Esophagus muscularis mucosa (tissue), 4 donors: ENCODE data around the gene PLXNA4. TPM values are rescaled to one million over a fixed set of nuclear protein-coding genes. Genes with fewer than 3 reads are reported as not detected.

Experiments used
- DNase-seq: peaks from one replicate; pipeline ENCODE4 v3.0.0-alpha.2; 2017; ENCODE audit errors: extremely low spot score
- H3K27ac ChIP-seq, 4 donors: fragments of 200-600 bp; sonication (generic); replicated peaks in 1 of 4; 1 replicate in 3 of 4; 2 replicates in 1 of 4; pipeline ENCODE4 v1.5.1; 2016 to 2019; ENCODE audit warnings: mild to moderate bottlenecking in 1 of 4
- H3K27me3 ChIP-seq, 4 donors: fragments of 200-600 bp; sonication (generic); one replicate each; pipeline versions ENCODE4 v1.5.1 to v1.6.0; 2016 to 2019
- H3K36me3 ChIP-seq, 4 donors: fragments of 200-600 bp; sonication (generic); one replicate each; pipeline ENCODE4 v1.5.1; 2016 to 2019
- H3K4me1 ChIP-seq, 4 donors: fragments of 200-600 bp; sonication (generic); one replicate each; pipeline ENCODE4 v1.5.1; 2016 to 2019
- H3K4me3 ChIP-seq, 4 donors: fragments of 200-600 bp; sonication (generic); 1 replicate in 2 of 4; 2 replicates in 2 of 4; pipeline ENCODE4 v1.5.1; 2016 to 2019; ENCODE audit warnings: mild to moderate bottlenecking in 4 of 4, moderate library complexity in 1 of 4
- H3K9me3 ChIP-seq, 4 donors: fragments of 200-600 bp; sonication (generic); 1 replicate in 3 of 4; 2 replicates in 1 of 4; pipeline ENCODE4 v1.5.1; 2016 to 2019
- CTCF ChIP-seq, 3 experiments: fragments of 200-600 bp in 2 of 3; fragments of 450-650 bp in 1 of 3; sonication (generic) in 2 of 3; IDR thresholded peaks; one replicate each; pipeline ENCODE4 v1.5.1; 2017 to 2019; ENCODE audit warnings: antibody characterized with exemption in 3 of 3, mild to moderate bottlenecking in 2 of 3, moderate library complexity in 1 of 3
- EP300 ChIP-seq: sonication (generic); formaldehyde crosslinking; IDR thresholded peaks from one replicate; pipeline ENCODE4 v1.6.1; 2017; ENCODE audit warnings: antibody characterized with exemption
- POLR2A ChIP-seq: fragments of 450-650 bp; IDR thresholded peaks from one replicate; pipeline ENCODE4 v1.6.1; 2017; ENCODE audit warnings: antibody characterized with exemption, moderate library complexity, mild to moderate bottlenecking, low read depth
- POLR2AphosphoS5 ChIP-seq, 2 donors: sonication (generic); formaldehyde crosslinking; IDR thresholded peaks; one replicate each; pipeline ENCODE4 v1.6.1; 2017; ENCODE audit warnings: antibody characterized with exemption in 2 of 2
- WGBS: methylation state at CpG from one replicate; pipeline ENCODE4 v1.1.5; 2018; 5-methylcytosine and 5-hydroxymethylcytosine counted together
- intact Hi-C: fragments of 100-400 bp; cut with DNase I; formaldehyde crosslinking; loops from one replicate; pipeline ENCODE4 v1.15.1; 2023
- total RNA-seq, 4 donors: library from RNA; depleted of rRNA; stranded (reverse); fragments of >200 nt; gene quantifications; one replicate each; pipeline versions ENCODE4 v1.1.0 to v1.2.1, GENCODE V29; 2016

The PLXNA4 gene
- total RNA-seq, 4 donors from 2014 or later, result 5.0 to 9.5 (median 6.6) TPM

DNA sequence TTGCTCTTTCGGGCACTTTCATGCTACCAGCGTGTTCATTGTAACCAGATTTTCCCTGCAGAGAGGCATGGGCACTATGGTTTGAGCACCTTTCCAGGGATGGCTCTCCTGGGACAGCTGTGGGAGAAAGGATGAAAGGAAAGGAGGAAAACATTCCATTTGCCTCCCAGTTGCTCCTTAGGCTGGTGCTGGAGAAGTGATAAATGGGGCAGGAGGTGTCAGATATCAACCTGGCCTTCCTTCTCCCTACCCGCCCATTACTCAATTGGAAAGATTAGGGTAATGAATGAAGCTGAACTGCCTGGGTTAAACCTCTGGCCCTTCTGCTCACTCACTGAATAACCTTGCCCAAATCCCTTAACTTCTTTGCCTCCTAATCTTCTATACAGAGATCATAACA lies 228.4 kb downstream of the PLXNA4 start:
- no peak overlapping the region for H3K27ac ChIP-seq
- DNase-seq, result no peak
- H3K27me3 ChIP-seq, result peaks cover 0 to 4% (median 0%) of the 10 kb centered on the region in 4 donors
- TF ChIP-seq POLR2AphosphoS5 (IDR thresholded peaks at IDR 0.05), result no peak
- TF ChIP-seq EP300, result no peak
- no peak for TF ChIP-seq CTCF (IDR thresholded peaks at IDR 0.05)
- TF ChIP-seq POLR2A, result no peak
- H3K9me3 ChIP-seq, result no peaks in the 10 kb centered on the region
- H3K4me3 ChIP-seq, result no peak overlapping the region
- peaks cover 7 to 15% (median 11%) of the 10 kb centered on the region in 4 donors for H3K4me1 ChIP-seq
- 89% methylated on average over 3 of the region's 3 CpGs for WGBS
- intact Hi-C loops, result no loop called here
- no peaks in the 10 kb centered on the region for H3K36me3 ChIP-seq

DNA sequence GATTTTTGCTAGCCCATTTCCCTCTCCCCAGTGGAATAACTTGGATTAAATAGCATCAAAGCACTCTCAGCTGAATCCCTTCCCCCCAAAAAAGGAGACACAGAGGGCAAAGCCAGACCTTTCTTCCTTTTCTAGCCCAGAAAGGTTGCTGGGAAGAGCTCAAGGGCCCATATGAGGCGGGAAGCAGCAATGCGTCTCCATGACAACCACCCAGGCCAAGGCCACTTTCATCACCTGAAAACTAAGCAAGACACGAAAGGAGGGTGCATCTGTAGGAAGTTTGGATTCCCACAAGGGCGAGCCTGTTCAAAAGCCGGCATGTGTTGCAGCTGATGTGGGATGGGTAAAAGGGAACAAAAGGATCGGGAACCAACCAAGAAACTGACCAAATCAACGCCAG lies 229.1 kb downstream of the PLXNA4 start:
- no peaks in the 10 kb centered on the region for H3K9me3 ChIP-seq
- H3K4me1 ChIP-seq, result peaks cover 4 to 8% (median 6%) of the 10 kb centered on the region in 4 donors
- peaks cover 0 to 4% (median 0%) of the 10 kb centered on the region in 4 donors for H3K27me3 ChIP-seq
- no peak for DNase-seq
- intact Hi-C loops, result no loop called here
- WGBS, result 95% methylated on average over 7 of the region's 7 CpGs
- no peaks in the 10 kb centered on the region for H3K36me3 ChIP-seq
- H3K27ac ChIP-seq, result no peak overlapping the region
- no peak for TF ChIP-seq CTCF (IDR thresholded peaks at IDR 0.05)
- TF ChIP-seq POLR2A, result no peak
- no peak for TF ChIP-seq POLR2AphosphoS5 (IDR thresholded peaks at IDR 0.05)
- TF ChIP-seq EP300, result no peak
- H3K4me3 ChIP-seq, result no peak overlapping the region

DNA sequence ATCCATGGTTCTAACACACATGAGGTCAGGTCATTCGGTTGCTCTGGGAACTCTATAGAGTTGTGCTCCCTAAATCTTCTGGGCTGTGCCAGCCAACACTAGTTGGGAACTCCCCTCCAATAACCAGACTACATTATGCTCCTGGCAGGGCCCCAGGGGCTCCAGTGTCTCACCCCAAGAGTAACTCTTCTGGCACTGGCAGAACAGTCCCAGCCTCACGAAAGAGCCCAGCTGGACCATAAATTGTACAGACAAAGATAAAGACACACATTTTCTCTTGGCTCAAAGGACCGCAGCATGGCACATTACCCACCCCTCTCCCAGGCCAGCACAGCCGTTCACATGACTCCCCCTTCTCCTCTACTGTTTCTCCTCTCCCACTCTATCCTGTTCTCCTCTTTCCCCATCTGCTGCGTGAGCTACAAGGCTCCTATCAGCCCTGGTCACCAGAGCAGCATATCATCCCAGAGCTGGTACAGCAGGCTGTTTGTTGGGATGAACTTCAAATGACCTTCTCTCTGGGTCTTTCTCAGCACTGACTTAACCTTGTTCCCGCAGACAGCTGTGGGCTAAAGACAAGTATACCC lies 230.6 kb downstream of the PLXNA4 start:
- intact Hi-C loops, result no loop called here
- no peaks in the 10 kb centered on the region for H3K9me3 ChIP-seq
- H3K27ac ChIP-seq, result no peak overlapping the region
- 69% methylated on average over 6 of the region's 6 CpGs for WGBS
- H3K27me3 ChIP-seq, result peaks cover 0 to 4% (median 0%) of the 10 kb centered on the region in 4 donors
- TF ChIP-seq POLR2AphosphoS5 (IDR thresholded peaks at IDR 0.05) (no peak), EP300 (no peak), CTCF (IDR thresholded peaks at IDR 0.05) (no peak), POLR2A (no peak)
- H3K36me3 ChIP-seq, result no peaks in the 10 kb centered on the region
- H3K4me1 ChIP-seq, result no peaks in the 10 kb centered on the region
- H3K4me3 ChIP-seq, result no peak overlapping the region
- DNase-seq, result no peak

DNA sequence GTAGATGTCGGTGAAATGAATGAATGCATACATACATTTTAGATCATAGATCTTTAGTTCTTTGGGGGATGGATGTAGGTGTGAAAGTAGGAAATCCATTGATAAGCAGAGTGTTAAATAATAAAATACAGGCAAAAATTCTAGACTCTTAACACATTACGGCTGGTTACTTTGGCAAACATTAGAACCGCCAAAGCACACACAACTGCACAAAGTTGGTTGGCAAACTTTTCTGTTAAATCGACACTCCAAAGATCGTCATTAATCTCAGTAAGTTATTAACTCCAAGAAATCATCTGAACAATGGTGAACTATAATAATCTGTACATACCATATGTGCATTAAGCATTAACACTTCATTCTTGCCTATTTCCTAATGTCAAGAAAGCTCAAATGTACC lies 231.2 kb downstream of the PLXNA4 start:
- Histone ChIP-seq H3K9me3 (no peaks in the 10 kb centered on the region), H3K27ac (no peak overlapping the region), H3K4me1 (no peaks in the 10 kb centered on the region), H3K36me3 (no peaks in the 10 kb centered on the region), H3K27me3 (no peaks in the 10 kb centered on the region), H3K4me3 (no peak overlapping the region)
- TF ChIP-seq CTCF (IDR thresholded peaks at IDR 0.05) (no peak), POLR2A (no peak)
- intact Hi-C loops, result no loop called here
- WGBS, result 96% methylated on average over 5 of the region's 5 CpGs
- DNase-seq, result no peak

DNA sequence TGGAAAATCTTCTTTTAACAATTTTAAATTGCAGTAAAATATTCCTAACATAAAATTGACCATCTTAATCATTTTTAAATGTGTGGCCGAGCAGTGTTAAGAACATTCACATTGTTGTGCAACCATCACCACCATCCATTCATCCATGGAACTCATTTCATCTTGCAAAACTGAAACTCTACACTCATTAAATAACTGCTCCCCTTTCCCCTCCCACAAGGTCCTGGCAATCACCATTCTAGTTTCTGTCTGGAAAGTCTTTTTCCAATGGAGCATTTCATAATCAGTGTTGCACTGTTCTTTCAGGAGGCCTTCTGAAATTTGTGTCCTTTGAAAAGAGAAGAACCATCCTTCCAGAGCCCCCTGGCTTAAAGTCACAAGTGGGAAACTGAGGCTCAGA lies 233.1 kb downstream of the PLXNA4 start:
- Histone ChIP-seq H3K36me3 (no peaks in the 10 kb centered on the region), H3K4me1 (no peaks in the 10 kb centered on the region), H3K9me3 (no peaks in the 10 kb centered on the region), H3K27ac (no peak overlapping the region), H3K4me3 (no peak overlapping the region), H3K27me3 (no peaks in the 10 kb centered on the region)
- WGBS, result 76% methylated on average over 1 of the region's 1 CpG
- intact Hi-C loops, result no loop called here
- no peak for TF ChIP-seq CTCF (IDR thresholded peaks at IDR 0.05)
- peak in 1 of 2 donors; percentile 15 for TF ChIP-seq POLR2AphosphoS5 (IDR thresholded peaks at IDR 0.05)
- DNase-seq, result no peak
